Fibroblast of the aortic adventitia (primary cell): ENCODE data around the gene SLC15A3. TPM values are rescaled to one million over a fixed set of nuclear protein-coding genes. Genes with fewer than 3 reads are reported as not detected.

ENCODE experiments used
- DNase-seq: peaks from one replicate; pipeline ENCODE4 v3.0.0-alpha.2; 2010; ENCODE audit warnings: low read depth
- H3K4me3 ChIP-seq: 2 replicates; pipeline ENCODE4 v1.5.1; 2011; ENCODE audit warnings: low read depth, mild to moderate bottlenecking, control low read depth, low read length, moderate library complexity
- CTCF ChIP-seq: IDR thresholded peaks from 2 replicates; pipeline ENCODE4 v1.5.1; 2011; ENCODE audit warnings: mild to moderate bottlenecking, low read length, control low read depth, inconsistent platforms; ENCODE audit not compliant: insufficient read depth
- total RNA-seq: library from RNA; depleted of rRNA; stranded (reverse); fragments of >200 nt; gene quantifications from 2 replicates; pipeline ENCODE4 v1.2.3, GENCODE V29; 2012; ENCODE audit warnings: low replicate concordance

The SLC15A3 gene
- total RNA-seq, 1 donor: 6.8 TPM

DNA sequence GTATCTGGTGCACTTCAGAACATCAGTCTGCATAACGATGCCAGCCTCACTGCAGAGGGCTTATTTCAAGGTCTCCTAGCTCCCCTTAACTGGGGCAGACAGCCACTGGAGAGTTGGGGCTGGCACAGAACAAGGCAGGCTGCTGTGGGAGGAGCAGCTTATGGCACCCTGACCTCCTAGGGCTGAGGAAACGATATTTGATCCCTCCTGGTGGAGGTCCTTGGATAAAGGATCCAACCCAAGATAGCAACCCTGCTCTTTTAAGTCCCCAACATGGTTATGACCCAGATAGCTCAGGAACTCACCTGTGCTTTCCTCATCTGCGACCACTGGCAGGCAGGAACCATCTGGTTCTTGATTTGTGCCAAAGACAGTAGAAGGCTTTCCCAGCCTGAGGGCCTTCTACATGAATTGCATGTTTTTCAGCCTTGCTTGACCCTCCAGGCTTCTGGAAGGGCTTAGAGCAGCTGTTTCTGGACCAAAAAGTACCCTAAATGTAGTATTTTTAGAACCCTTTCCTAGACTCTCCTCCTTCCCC is 35.2 kb downstream of the SLC15A3 start:
- no peak overlapping the region for H3K4me3 ChIP-seq
- DNase-seq: no peak
- no peak for TF ChIP-seq CTCF

DNA sequence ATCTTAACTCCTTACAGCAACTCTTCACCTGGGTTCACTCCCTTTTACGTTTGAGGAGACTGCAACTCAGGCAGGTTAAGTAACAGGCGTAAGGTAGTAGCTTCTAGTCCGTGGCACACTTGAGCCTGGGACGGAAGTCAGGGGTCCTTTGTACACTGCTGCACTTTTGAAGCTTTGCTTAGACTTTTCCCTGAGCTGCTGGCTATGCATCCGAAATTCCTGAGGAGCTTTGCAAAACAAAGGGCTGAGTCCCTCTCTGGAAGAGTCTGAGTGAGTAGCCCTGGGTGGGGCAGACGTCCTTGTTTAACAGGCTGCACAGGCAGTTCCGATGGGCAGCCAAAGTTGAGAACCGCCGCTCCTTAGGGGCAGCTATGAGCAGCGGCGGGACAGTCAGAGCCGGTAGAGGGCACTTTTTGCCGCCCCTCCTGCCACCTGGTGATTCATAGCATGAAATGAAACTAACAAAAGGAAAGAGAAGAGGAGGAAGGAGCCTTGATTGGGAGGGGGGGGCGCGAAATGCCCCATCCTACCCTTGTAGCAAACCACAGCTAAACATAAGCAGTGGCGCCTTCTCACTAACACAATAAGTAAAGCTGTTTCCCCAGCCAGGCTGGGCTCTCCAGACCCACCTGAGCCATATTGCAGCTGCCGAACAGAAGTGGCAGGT is 36.6 kb downstream of the SLC15A3 start:
- peak; percentile 21 for TF ChIP-seq CTCF
- DNase-seq: peak; percentile 71
- peak overlapping the region; percentile 86 for H3K4me3 ChIP-seq

GRCh38 chr11:60914633-60915247 is 37.2 kb downstream of the SLC15A3 start:
- peak overlapping the region; percentile 86 for H3K4me3 ChIP-seq
- DNase-seq: peak; percentile 30
- no peak for TF ChIP-seq CTCF

GRCh38 chr11:60913793-60914632 is 38.0 kb downstream of the SLC15A3 start, which contains the start of gene TMEM109:
TSS of gene TMEM109 (plus strand) at chr11:60914158. CDS start at chr11:60919694, 5,536 bp downstream.
- TF ChIP-seq CTCF: no peak
- H3K4me3 ChIP-seq: peak within 1 kb of the TSS; percentile 86
- DNase-seq: peak; percentile 91

DNA sequence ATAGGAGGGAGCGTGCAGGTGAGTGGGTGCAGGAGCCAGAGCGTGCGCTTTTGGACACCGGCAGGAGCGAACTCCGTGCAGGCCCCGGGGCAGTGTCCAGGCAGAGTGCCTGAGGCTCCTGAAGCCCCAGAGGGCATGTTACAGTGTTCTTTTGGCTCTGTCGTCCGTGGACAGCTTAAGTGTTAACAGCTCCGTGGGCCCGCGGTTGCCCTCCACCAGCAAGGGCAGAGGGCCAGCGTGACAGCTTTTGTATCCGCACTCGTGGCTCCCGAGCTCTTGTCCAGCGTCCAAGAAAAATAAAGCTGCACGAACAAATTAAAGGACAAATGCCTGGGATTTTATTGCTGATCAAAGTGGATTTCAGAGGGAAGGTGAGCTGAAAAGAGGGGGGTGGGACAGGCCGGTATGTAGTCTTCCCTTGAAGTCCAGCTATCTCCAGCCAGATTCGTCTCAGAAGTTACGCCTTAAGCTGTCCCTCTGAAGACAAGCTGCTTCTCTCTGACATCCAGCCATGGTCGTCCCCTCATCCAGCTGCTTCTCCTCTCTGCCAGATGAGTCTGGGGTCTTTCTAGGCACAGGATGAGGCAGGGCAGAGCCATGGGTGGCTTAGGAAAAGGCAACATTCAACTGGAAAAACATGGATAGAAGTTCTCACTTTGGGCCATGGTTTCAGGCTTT is 39.0 kb downstream of the SLC15A3 start:
- TF ChIP-seq CTCF: no peak
- DNase-seq: no peak
- no peak overlapping the region for H3K4me3 ChIP-seq

DNA sequence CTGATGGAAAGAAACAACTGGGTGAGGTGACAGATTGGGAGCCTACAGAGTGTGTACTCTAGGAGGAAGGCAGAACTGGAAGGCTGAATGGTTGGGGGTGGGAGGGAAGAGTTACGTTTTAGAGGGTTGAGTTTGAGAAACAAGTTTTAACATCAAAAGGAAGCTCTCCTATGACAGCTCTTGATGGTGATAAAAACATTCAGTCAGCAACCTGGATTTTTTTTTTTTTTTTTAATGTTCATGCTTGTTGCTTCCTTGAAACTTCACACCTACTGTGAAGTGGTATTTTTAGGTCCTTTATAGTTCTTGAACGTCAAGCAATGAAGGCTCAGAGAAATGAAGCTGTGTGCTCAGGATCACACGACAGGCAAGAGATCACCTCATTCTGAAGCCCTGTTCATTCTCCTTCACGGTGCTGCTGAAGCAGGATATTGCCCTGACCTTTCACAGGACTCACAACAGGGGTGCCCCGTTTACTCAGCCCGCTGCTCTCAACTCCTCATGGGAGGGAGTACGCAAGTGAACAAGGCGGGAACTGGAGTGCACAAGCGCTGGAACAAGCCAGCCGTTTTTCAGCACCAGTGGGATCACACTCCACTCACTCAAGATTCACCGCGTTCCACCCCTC is 39.6 kb downstream of the SLC15A3 start:
- no peak for TF ChIP-seq CTCF
- no peak overlapping the region for H3K4me3 ChIP-seq
- DNase-seq: no peak
